Type B pancreatic cell (in vitro differentiated cells): ENCODE results near the gene NLRP9. TPM values are rescaled to one million over a fixed set of nuclear protein-coding genes. Genes with fewer than 3 reads are reported as not detected.

Experiments used
- DNase-seq: peaks from one replicate; pipeline ENCODE4 v3.0.0; 2021; ENCODE audit warnings: mixed read lengths; ENCODE audit not compliant: unreplicated experiment; ENCODE audit errors: extremely low spot score
- H3K27ac Mint-ChIP-seq: 2 replicates; pipeline ENCODE4 v1.8.0; 2021; ENCODE audit warnings: mild to moderate bottlenecking, mixed read lengths
- H3K27me3 Mint-ChIP-seq: 2 replicates; pipeline ENCODE4 v1.8.0; 2021; ENCODE audit warnings: mixed read lengths
- H3K36me3 Mint-ChIP-seq: 2 replicates; pipeline ENCODE4 v1.8.0; 2021; ENCODE audit warnings: mixed read lengths
- H3K4me1 Mint-ChIP-seq: one replicate; pipeline ENCODE4 v1.8.0; 2021; ENCODE audit warnings: mixed read lengths; ENCODE audit not compliant: unreplicated experiment
- H3K4me3 Mint-ChIP-seq: 2 replicates; pipeline ENCODE4 v1.8.0; 2021; ENCODE audit warnings: mild to moderate bottlenecking, mixed read lengths
- H3K9me3 Mint-ChIP-seq: 2 replicates; pipeline ENCODE4 v1.8.0; 2021; ENCODE audit warnings: mixed read lengths
- total RNA-seq: library from RNA; stranded (reverse); gene quantifications from 2 replicates; pipeline ENCODE4 v1.2.1, GENCODE V29; 2021; ENCODE audit warnings: low replicate concordance
- TF ChIP-seq, protein P1 (sequence below): fragments of 200-600 bp; sonication (generic); conservative IDR thresholded peaks from 2 replicates; pipeline ENCODE4 v1.5.0; 2021; ENCODE audit warnings: antibody characterized with exemption, mild to moderate bottlenecking

The NLRP9 gene
- total RNA-seq, 1 donor from 2014 or later = not detected

DNA sequence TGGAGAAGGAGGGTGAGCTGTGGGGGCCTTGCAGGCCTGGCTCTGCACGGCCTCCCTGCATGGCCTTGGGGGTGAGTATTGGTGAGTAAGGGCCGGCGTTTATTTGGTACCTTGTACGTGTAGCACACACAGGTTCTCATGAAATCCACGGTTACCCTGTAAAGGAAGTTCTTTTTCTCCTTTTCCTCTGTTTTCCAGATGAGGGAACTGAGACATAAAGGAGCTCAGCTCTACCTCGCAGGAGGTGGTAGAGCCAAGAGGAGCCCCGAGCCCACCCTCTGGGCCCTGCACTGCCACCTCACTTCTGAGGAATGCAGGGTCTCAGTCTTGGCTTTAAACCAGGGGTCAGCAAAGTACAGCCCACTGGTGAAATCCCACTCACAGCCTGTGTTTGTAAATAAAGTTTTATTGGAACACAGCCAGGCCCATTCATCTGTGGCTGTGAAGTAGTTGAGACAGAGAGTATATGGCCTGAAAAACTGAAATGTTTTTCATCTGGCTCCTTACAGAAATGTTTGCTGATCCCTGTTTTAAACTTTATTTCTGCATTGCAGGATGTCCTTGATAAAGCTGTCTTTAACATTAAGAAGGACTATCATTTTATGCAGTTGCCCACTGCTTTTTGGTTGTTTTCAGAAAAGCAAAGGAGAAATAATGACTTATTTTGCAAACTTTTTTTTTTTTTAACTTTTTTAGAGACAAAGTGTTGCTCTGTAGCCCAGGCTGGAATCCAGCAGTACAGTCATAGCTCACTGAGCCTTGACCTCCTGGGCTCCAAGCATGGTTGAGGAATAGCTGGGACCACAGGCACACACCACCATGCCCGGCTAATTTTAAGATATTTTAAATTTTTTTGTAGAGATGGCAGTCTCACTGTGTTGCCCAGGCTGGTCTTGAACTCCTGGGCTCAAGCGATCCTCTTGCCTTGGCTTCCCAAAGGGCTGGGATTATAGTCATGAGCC is 56.8 kb downstream of the NLRP9 start:
- Mint-ChIP-seq H3K27me3 (no peaks in the 10 kb centered on the region), H3K4me3 (no peak overlapping the region), H3K4me1 (peaks cover 14% of the 10 kb centered on the region), H3K9me3 (no peaks in the 10 kb centered on the region), H3K36me3 (peaks cover 3% of the 10 kb centered on the region), H3K27ac (no peak overlapping the region)
- no peak for DNase-seq
- TF ChIP-seq, protein P1, sequence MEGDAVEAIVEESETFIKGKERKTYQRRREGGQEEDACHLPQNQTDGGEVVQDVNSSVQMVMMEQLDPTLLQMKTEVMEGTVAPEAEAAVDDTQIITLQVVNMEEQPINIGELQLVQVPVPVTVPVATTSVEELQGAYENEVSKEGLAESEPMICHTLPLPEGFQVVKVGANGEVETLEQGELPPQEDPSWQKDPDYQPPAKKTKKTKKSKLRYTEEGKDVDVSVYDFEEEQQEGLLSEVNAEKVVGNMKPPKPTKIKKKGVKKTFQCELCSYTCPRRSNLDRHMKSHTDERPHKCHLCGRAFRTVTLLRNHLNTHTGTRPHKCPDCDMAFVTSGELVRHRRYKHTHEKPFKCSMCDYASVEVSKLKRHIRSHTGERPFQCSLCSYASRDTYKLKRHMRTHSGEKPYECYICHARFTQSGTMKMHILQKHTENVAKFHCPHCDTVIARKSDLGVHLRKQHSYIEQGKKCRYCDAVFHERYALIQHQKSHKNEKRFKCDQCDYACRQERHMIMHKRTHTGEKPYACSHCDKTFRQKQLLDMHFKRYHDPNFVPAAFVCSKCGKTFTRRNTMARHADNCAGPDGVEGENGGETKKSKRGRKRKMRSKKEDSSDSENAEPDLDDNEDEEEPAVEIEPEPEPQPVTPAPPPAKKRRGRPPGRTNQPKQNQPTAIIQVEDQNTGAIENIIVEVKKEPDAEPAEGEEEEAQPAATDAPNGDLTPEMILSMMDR = no peak

GRCh38 chr19:55680339-55681130 is 57.7 kb downstream of the NLRP9 start:
- H3K4me1 Mint-ChIP-seq = peaks cover 17% of the 10 kb centered on the region
- no peak for DNase-seq
- H3K27ac Mint-ChIP-seq = no peak overlapping the region
- no peak overlapping the region for H3K4me3 Mint-ChIP-seq
- H3K36me3 Mint-ChIP-seq = peaks cover 5% of the 10 kb centered on the region
- H3K27me3 Mint-ChIP-seq = no peaks in the 10 kb centered on the region
- H3K9me3 Mint-ChIP-seq = no peaks in the 10 kb centered on the region
- TF ChIP-seq, protein P1 = no peak

DNA sequence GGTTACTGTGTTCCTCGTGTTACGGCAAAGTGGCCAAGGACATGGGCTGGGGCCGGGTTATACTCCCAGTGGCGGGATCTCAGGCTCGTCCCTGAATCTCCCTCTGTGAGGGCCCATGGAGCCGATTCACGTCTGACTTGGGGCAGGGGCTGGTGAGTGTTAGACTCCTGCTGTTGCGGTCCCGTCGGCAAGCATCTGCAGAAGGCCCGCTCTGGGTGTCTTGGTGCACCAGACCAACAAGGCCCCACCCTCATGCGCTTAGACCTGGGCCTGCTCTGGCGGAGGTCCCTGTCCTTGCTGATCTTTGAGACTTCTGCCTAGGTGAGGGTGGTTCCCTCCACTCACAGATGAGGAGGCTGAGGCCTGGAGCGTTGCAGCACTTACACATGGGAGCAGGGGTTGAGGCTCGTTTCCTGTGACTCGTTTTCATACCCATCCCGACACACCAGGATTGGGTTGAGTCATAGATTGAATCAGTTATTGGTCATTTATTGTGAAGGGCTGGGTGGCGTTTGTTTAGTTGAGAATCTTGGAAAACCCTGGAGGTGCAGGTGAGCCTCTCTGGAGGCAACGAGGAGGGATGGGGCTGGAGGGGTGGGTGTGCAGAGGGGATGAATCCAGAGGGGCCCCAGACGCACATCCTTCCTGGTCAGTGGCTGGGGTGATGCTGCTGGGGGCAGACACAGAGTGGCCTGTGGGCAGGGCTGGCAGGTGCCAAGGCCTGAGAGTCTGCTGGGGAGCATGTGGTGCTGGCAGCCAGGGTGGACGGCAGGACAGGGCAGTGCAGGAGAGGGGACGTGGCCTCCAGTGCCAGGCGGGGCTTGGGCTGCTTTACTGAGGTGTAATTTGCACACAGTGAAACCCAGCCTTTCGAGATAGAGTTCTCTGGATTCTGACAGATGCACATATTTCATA is 58.6 kb downstream of the NLRP9 start:
- no peaks in the 10 kb centered on the region for H3K9me3 Mint-ChIP-seq
- TF ChIP-seq, protein P1 = no peak

DNA sequence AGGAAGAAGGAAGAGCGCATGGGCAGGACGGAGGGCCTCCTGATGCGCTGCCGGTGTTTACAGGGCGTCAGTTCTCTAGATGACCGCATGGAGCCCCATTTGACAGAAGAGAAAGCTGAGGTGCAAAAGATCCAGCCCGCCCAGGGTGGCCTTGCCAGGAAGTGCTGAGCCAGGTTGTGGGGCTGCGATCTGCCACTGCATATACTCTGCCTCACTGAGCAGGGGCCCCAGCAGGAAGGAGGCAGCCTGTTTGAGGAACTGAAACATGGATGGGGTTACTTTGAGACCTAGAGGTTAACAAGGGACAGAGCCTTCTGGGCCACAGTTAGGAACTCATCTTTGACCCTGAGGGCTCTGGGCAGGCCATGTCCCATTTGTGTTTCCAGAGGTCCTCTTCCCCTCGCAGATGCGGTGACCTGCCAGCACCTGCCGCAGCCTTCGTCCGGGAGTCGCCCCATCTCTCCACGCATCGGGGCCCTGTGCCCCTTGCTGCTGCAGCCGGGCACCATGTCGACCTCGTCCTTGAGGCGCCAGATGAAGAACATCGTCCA is 60.0 kb downstream of the NLRP9 start:
- Mint-ChIP-seq H3K4me3 (no peak overlapping the region), H3K27me3 (no peaks in the 10 kb centered on the region), H3K36me3 (peaks cover 7% of the 10 kb centered on the region), H3K4me1 (peaks cover 22% of the 10 kb centered on the region), H3K9me3 (no peaks in the 10 kb centered on the region), H3K27ac (no peak overlapping the region)
- no peak for DNase-seq
- TF ChIP-seq, protein P1 = no peak

More for the DNA sequence above, 58.6 kb downstream of the NLRP9 start:
- Mint-ChIP-seq H3K4me3 (no peak overlapping the region), H3K27ac (no peak overlapping the region), H3K27me3 (no peaks in the 10 kb centered on the region), H3K4me1 (peaks cover 17% of the 10 kb centered on the region), H3K36me3 (peaks cover 7% of the 10 kb centered on the region)
- DNase-seq = no peak
